NCI-H69 (cell line): ENCODE measurements around the gene EIF1B.

Experiments used
- DNase-seq: peaks from one replicate; lab custom pipeline; 2025; lab: John Stamatoyannopoulos, UW

EIF1B gene

DNA sequence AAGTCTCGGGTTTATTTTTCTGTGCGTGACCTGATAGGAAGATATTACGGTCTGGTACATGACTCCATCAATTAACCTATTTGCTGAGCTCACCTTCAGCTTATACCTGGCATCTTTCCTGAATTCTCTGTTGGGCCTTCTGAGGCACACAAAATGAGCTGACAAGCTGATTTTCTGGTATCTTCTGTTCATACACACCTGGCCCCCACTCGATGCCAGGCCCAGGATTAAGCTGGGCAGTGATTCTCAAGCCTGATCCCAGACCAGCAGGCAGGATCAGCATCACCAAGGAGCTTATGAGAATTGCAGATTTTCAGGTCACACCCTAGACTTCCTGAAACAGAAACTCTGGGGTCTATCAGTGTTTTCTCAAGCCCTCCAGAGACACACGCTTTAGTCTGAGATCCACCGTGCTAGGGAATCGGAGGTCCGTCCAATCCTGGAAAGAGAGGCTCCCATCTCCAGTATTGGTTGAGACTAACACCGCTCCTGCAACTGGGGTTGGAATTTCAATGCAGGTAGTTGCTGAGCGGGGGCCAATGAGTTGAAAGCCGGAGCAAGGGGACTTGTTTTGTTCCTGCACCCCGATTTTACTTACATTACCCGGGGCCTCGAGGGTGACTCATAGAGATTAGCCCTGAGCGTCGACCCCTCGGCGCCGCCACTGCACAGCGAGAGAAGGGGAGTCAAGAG, 636 bp upstream of the EIF1B start:
- DNase-seq: no peak

DNA sequence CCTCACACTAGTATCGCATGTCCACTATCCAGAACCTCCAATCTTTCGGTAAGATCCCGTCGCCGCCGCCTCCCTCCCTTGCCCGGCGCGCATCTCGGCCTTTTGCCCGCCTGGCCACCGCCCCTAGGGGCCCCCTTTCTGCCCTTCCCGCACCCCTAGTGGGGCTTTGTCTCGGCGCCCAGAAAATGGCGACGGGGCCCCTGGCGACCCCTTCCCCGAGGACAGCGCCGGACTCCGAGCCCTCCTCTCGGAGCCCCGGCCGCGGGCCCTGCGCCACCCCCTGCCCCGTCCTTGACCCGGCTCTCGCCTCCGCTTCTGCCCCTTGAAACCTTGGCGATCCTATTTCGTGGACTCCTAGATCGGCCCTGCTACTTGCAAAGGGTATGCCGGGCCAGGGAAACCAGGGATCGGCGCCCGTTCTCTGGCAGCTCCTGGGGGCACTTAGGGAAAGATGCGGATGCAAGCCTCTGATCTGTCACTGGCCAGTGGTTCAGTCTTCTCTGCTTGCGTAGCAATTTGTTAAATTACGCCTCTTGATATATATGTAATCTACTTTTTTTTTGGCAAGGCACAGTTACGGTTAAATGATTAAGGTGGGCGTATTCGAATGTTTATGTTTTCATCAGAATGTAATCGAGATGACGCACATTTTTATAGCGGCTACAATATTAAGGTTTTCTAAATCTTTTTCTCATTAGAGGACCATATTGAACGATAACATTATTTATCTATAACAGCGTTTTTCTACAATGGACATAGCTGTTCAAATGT, 603 bp downstream of the EIF1B start:
- peak; percentile 48 for DNase-seq

DNA sequence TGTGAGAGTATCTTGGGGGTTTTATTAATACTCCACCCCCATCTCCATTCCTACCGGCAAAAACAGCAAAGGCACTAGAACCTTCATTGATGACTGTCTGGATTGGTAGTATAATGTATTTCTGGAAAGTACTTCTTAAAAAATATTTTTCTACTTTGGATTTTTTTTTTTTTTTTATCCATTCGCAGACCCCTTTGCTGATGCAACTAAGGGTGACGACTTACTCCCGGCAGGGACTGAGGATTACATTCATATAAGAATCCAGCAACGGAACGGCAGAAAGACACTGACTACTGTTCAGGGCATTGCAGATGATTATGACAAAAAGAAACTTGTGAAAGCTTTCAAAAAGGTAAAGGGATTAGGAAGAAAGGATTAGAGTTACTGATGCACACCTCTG, 1.2 kb downstream of the EIF1B start:
- DNase-seq: no peak

DNA sequence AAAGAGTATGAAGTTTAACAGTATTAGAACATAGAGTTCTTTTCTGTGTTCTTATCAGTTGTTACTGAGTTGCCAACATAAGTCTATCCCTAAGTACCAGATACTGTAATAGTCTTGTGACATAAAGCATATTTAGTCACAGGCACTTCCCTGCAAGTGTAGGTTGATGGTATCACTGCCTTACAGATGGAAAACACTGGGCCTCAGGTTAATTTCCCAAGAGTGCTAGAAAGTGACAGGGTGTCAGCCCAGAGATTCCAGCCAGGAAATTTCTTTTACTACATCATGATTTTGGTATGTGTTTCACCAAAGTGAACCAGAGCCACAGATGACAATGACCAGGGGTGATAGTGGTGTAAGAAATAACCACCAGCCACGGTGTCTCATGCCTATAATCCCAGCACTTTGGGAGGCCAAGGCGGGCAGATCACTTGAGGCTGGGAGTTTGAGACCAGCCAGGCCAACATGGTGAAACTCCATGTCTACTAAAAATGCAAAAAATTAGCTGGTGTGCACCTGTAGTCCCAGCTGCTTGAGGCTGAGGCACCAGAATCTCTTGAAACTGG, 3.2 kb downstream of the EIF1B start:
- DNase-seq: no peak

DNA sequence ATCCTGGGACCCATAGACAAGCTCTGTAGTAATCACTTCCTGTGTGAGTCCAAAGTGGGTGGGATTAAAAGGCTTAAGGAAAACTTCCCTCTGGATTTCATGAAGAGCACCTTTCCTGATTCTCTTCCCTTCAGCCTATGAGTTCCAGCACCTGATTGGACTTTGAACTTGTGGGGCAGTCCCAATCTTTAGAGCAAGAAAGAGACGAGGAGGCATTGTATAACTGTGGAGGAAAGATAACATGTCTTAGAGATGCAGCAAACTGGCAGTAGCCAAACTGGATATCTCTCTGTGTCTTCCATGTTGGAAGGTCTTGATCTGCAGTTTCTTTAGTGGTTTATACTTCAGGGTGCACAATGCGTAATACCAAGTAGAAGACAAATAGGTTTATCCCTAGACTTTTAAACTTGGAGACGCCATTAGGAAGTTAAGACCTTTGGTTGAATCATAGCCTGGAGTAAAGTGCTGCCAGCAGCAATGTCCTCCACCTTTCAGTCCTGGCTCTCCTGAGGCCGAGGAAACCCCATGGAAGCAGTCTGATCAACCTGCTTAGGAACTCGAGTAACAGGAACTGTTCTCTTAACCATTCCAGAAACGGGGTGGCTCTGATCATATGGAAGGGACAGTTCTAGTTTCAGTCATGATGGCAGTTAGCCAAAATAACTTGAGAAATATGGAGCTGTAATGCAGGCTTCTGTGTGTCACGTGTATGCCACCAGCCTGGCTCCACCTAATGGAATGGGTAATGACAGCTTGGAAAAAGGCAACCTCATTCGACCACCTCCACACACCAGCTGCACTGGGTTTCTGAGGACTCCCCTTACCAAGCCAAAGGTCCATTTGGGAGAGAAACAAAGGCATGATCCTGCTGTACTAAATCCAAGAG, 4.7 kb downstream of the EIF1B start:
- DNase-seq: no peak

DNA sequence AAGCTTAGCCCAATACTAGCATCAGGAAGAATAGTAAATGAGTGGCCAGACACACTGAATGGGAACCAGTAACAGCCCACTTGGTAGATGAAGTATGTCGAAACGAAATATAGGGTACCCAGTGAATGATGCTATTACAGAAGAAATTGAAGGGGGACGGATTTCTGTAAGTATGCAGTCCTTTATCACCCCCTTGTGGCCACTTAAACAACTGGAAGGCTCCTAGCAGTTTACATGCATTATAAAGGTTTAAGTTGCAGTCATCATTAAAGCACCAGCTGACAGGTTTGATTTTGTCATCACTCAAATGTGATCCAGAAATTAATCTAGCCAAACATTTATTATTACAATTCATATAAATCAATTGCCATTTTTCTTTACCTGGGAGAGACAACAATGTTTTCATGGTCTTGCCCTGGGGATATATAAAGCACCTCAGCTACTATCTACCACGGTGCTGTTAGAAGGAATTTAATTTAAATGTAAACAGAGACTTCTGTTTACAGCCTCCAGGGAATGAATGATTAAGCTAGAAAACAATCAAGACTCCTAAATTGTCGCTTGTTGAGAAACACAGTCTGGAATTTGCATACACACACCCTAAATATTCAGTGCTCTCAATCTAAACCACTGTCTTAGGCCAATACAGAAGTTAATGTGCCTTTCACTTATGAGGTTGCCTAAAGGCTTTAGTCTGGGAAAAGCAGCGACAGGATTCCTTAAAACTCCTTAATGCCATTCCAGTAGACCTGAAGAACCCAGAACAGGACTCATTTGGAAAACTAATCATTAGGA, 7.8 kb downstream of the EIF1B start:
- DNase-seq: peak; percentile 65

DNA sequence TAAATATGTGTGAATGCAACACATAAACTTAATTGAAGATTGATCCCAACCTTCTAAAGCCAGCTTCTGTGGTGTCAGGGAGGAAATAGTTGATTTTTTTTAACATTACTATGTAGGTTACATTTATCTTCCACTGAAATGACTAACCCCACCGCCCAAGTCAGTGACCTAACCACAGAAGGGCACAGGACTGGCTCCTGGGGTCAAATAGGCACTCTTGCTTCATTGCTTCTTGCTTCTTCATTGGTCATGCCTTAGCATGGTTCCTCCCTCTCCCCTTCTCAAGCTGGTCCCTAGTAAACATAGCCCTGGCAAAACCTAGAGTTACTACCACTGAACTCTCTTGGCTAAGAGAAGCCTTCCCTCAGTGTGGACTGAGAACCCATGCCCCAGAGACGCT, 12.3 kb downstream of the EIF1B start:
- DNase-seq: no peak

DNA sequence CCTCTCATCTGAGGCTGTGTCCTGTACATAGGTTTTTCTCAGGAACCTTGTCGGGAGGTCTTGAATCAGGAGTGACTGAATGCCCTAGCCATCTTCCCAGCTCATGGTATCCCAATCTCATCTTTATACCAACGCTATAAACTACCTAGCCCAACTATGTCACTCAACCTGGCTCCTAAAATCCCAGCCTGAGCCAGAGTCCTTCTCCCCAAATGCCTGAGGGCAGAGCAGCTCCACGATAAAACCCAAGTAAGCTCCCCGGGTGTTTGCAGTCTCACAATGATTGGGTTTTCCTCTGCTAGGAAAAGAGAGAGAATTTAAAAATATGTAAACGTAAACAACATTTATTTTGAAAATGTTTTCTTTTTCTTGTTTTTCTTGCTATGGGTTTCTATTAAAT, 14.4 kb downstream of the EIF1B start:
- DNase-seq: no peak

DNA sequence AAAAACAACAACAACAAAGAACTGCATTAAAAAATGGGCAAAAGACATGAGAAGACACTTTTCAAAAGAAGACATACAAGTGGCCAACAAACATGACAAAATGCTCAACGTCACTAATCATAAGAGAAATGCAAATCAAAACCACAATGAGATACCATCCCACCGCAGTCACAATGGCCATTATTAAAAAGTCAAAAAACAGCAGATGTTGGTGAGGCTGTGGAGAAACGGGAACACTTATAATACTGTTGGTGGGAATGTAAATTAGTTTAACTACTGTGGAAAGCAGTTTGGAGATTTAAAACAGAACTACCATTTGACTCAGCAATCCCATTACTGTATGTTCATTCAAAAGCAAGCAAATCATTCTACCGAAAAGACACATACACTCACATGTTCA, 15.1 kb downstream of the EIF1B start:
- no peak for DNase-seq

DNA sequence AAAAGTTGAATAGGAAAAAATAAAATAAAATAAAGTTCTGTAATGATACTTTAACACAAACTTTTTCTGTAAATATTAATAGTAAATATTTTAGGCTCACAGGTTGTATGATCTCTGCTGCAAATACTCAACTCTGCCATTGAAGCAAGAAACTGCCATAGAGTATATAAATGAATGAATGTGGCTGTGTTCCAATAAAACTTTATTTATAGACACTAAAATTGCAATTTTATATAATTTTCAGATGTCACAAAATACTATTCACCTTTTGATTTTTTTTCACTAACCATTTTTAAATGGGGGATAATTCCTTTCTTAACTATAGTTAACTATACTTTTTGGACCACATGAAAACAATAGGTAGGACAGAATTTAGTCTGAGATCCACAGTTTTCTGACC, 16.0 kb downstream of the EIF1B start:
- DNase-seq: no peak

DNA sequence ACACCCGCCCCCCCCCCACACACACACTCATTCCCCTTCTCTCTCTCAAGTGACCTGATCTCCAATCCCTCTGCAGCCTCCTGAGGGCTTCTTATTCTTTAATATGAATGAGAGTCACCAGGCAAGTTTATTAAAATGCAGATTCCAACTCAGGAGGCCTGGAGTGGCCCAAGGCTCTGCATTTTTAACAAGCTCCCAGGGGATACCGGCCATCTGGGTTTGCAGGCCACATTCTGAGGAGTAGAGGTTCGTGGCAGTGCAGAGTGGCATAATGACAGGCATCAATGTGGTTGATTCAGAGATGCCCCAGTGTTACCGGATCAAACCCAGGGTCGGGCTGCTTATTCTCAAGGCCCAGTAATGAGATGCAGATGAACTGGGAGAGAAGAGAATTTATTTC, 18.9 kb downstream of the EIF1B start:
- no peak for DNase-seq

DNA sequence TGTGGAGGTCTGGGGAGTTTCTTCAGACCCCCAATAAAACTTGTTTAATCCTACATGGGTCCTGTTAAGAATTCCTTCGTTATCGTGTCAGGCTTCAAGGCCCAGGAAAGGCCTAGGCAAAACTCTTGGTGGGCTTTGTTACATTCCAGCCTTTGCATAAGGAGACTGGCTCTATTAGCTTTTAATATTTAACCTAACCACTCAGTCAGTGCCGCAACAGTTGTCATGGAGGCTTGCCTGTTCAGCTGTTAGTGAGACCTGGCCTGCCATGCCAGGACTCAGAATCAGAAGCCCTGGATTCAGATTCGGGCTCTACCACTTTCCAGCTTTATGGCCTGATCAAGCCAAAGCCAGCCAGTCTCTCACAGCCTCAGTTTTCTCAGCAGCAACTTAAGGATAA, 19.6 kb downstream of the EIF1B start:
- no peak for DNase-seq

DNA sequence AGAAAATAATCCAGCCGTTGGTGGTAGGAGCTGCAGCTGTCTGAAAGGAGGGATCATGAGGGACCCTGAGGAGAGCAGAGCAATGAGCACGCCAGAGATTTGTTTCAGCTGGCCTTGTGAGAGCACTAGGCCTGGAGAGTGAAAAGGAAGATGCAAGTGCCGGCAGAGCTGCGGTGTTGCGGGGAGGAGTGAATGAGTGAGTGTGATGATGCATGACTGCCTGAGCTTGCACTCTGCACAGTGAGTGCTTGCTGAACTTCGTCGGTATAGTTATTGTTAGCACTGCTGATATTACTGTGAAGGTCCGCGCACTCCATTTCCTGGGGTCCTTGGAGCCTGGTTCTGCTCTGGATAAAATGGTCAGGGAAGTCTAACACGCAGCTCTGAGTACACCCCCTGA, 23.2 kb downstream of the EIF1B start:
- DNase-seq: no peak

DNA sequence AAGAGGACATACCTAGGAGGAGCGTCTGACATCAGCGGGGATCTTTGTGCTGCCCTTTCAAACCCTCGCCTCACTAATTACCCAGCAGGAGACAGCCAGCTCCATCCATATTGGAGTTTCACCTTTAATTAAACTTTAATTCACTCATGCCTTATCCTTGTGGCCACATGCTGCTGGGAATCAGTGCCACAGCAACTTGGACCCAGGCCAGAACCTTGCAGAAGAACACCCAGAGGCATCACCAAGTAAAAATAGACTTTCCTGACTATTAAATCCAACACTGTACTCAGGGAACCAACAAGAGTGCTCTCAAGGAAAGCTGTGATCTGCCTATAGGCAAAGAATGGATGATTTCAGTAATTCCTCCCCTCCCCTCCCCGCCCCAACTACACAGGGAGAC, 23.9 kb downstream of the EIF1B start:
- peak; percentile 80 for DNase-seq

DNA sequence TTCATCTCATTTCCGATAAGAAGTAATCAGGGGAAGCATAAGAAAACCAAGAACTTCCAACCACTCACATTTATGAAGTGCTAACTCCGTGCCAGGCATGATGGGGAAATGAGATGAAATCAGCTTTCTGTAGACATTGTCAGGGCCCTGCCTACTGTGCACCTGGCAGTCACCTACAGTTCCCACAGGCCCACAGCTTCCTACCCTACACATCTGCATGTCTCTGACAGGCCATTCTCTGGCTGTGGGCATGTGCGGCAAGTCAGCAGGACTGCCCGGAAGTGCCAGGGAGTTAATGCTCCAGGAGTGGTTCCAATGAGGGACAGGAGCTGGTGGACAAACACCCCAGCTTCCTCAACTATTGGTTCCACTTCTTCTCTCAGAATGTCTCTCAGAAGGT, 24.3 kb downstream of the EIF1B start:
- peak; percentile 25 for DNase-seq

DNA sequence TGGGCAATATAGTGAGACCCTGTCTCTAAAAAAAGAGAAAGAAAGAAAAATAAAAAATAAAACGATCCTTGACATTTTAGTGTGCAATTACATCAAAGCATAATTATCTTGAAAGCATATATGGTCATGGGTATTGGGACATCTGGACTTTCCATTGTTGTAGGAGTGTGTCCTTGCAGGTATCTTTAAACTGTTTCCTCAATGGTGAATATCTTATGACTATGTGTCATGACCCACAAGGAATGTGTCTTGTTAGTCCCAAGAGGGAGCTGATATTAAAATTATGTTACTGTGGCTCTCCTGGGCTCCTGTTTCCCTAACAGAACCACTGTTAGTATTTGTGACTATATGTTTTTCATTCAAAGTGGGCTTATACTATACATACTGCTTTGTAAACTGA, 26.6 kb downstream of the EIF1B start:
- DNase-seq: no peak

DNA sequence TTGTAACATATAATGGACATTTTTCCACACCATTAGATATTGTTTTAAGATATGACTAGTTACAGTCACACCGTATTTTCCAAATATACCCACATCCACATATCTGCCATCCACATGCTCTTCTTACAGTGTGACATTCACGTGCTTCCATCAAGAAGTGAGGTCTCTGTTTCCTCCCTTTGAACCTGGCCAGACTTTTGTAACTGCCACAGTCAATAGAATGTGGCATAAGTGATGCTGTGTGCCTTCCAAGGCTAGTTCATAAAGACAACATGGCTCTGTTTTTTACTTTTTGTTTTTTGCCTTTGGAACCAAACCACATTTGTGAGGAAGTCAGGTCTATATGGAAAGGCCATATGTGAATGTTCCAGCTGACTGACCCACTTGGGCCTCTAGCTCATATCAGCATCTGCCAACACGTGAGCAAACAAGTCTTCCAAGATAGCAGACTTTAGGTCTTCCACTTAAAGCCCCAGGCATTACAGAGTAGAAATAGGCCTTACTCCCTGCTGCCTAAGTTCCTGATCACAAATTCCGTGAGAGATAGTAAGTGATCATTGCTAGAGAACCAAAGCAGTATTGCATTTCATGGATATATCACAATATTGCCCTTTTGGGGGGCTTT, 27.1 kb downstream of the EIF1B start:
- DNase-seq: no peak

DNA sequence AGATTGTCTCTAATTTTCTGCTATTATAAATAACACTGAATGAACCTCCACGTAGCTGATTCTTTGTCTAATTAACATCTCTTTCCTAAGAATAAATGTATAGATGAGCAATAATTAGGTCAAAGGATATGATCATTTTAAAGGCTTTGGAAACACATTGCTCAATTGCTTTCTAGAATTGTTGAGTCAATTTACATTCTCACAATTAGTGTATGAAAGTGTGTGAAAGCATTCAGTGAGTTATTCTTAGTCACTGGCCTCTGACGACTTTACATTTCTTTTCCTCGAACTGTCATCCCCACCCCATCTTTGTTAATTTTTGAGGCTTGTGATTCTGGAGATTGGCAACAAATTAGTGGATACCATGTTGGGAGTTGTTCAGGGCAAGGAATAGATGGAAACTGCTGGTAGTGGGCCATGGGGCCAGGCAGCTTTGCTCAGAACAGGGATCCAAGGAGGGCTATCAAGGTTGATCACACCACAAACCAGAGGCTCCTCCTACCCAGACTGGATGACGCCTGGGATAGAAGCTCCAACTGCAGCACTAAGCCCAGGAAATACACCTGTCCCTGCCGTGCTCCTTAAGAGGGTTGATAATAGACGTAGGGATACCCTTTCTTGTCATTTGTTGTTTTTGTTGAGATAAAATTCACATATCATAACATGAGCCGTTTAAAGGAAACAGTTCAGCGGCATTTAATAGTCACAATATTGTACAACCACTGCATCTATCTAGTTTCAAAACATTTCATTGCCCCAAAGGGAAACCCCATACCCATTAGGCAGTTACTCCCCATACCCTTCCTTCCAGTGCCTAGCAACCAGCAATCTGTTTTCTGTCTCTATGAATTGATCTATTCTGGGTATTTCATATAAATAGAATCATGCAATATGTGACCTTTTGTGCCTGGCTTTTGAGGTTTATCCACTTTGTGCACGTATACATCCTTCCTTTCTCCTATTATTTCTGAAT, 27.9 kb downstream of the EIF1B start:
- DNase-seq: no peak

DNA sequence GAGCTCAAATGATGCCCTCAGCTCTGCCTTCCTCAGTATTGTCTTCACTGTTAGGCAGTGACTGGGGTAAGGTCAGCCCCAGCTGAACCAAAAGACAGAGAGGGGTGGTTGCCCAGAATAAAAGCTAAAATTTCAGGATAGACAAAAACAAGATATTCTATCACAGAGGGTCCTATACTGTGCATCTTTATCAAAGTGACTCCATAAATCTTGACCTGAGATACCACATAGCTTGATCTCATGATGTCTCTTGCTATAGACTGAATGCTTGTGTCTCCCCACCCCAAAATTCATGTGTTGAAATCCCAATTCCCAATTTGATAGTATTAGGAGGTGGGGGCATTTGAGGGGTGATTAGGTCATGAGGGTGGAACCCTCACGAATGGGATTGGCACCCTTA, 30.4 kb downstream of the EIF1B start:
- DNase-seq: no peak
